MM.1S (cell line): ENCODE measurements around the gene ECSIT.

Experiments
- EZH2 ChIP-seq: fragments of 300-600 bp; sonication (generic); optimal IDR thresholded peaks from 2 replicates; pipeline ENCODE3; 2017; ENCODE audit warnings: low read depth, mild to moderate bottlenecking, antibody characterized with exemption, low read length, mixed read lengths
- EZH2phosphoT487 ChIP-seq: fragments of 300-600 bp; sonication (generic); IDR thresholded peaks from 2 replicates; pipeline ENCODE4 v1.6.1; 2018; ENCODE audit warnings: antibody characterized with exemption, low read length
- TF ChIP-seq, protein P1 (sequence below): fragments of 300-600 bp; sonication (generic); IDR thresholded peaks from 2 replicates; pipeline ENCODE4 v1.5.1; 2016; ENCODE audit warnings: antibody characterized with exemption, low read length, mixed read lengths

DNA sequence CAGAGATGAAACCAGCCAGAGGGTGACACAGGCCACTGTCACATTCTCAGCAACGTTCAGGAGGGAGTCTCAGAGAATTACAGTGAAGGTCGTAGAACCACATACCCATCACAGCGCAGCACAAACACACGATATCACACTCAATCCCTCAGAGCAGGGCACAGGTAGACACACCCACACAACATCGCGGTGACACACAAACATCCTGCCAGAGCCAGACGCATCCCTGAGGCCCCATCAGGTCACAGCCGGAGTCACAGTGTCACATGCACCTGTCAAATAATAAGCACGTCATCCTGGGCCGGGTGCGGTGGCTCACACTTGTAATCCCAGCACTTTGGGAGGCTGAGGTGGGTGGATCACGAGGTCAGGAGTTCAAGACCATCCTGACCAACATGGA is 65.5 kb downstream of the ECSIT start:
- no peak for TF ChIP-seq EZH2
- TF ChIP-seq, protein P1, sequence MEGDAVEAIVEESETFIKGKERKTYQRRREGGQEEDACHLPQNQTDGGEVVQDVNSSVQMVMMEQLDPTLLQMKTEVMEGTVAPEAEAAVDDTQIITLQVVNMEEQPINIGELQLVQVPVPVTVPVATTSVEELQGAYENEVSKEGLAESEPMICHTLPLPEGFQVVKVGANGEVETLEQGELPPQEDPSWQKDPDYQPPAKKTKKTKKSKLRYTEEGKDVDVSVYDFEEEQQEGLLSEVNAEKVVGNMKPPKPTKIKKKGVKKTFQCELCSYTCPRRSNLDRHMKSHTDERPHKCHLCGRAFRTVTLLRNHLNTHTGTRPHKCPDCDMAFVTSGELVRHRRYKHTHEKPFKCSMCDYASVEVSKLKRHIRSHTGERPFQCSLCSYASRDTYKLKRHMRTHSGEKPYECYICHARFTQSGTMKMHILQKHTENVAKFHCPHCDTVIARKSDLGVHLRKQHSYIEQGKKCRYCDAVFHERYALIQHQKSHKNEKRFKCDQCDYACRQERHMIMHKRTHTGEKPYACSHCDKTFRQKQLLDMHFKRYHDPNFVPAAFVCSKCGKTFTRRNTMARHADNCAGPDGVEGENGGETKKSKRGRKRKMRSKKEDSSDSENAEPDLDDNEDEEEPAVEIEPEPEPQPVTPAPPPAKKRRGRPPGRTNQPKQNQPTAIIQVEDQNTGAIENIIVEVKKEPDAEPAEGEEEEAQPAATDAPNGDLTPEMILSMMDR = no peak
- no peak for TF ChIP-seq EZH2phosphoT487
